SK-N-SH (cell line): ENCODE measurements around the gene WFIKKN1.

ENCODE experiments used
- CTCF ChIP-seq: fragments of 200-600 bp; sonication (generic); IDR thresholded peaks from 2 replicates; pipeline ENCODE4 v1.6.1; 2017; ENCODE audit warnings: antibody characterized with exemption, mild to moderate bottlenecking, moderate library complexity
- EZH2phosphoT487 ChIP-seq: fragments of 200-600 bp; sonication (generic); IDR thresholded peaks from 2 replicates; pipeline ENCODE4 v1.6.1; 2017; ENCODE audit warnings: low read depth, mixed run types, mild to moderate bottlenecking, antibody characterized with exemption, moderate library complexity, borderline replicate concordance
- GATA2 ChIP-seq: sonication (generic); formaldehyde crosslinking; IDR thresholded peaks from 2 replicates; pipeline ENCODE4 v1.5.0; 2020; ENCODE audit warnings: mild to moderate bottlenecking, missing genetic modification reagents
- NFIC ChIP-seq: IDR thresholded peaks from 2 replicates; pipeline ENCODE4 v1.4.0; 2012; ENCODE audit warnings: borderline replicate concordance
- REST ChIP-seq: IDR thresholded peaks from 2 replicates; pipeline ENCODE4 v1.6.1; 2012; ENCODE audit warnings: mild to moderate bottlenecking, low read depth, low read length, moderate library complexity
- TAF1 ChIP-seq: IDR thresholded peaks from 2 replicates; pipeline ENCODE4 v1.6.1; 2012; ENCODE audit warnings: low read depth, mild to moderate bottlenecking, low read length, moderate library complexity, borderline replicate concordance
- ZBTB33 ChIP-seq: IDR thresholded peaks from 2 replicates; pipeline ENCODE4 v1.4.0; 2012; ENCODE audit warnings: low read depth, borderline replicate concordance

- no peak for TF ChIP-seq EZH2phosphoT487
- TF ChIP-seq REST: no peak
- no peak for TF ChIP-seq CTCF
- TF ChIP-seq TAF1: no peak
- no peak for TF ChIP-seq NFIC
- TF ChIP-seq ZBTB33: no peak
- TF ChIP-seq GATA2 (CRISPR knock-in tag): no peak
Measured at GRCh38 chr16:603933-604332, 26.9 kb upstream of the WFIKKN1 start.
